ENCODE results near the gene COTL1. TPM values are rescaled to one million over a fixed set of nuclear protein-coding genes. Genes with fewer than 3 reads are reported as not detected.
A peak's percentile ranks its signal among the peaks of the same experiment; 100 is the strongest.
"Not testable (repeated sequence)": the region's sequence is repeated elsewhere in the genome, so short reads cannot be mapped to it uniquely, and the experiment has no call there.

The COTL1 gene
- polyA plus RNA-seq, 1 donor: 60.8 TPM

- H3K4me3 ChIP-seq (ENCODE audit: low read length): no peak overlapping the region
- H3K4me1 ChIP-seq (ENCODE audit: control insufficient read depth, insufficient read depth, low read length): no peaks in the 10 kb centered on the region
- WGBS (ENCODE audit: insufficient coverage, low lambda C conversion rate): no CpG with 5 or more reads among the region's 11 CpGs
- H3K36me3 ChIP-seq (ENCODE audit: control insufficient read depth, insufficient read depth, low read length): no peaks in the 10 kb centered on the region
- no peaks in the 10 kb centered on the region for H3K27me3 ChIP-seq (ENCODE audit: control insufficient read depth, insufficient read depth, low read length)
- no peak for DNase-seq
- peak overlapping the region; percentile 71 for H3K27ac ChIP-seq (ENCODE audit: low read length)
- no peaks in the 10 kb centered on the region for H3K9me3 ChIP-seq (ENCODE audit: control insufficient read depth, low read depth, low read length)
These were observed 84.9 kb downstream of the COTL1 start for GRCh38 chr16:84532855-84533486.

DNA sequence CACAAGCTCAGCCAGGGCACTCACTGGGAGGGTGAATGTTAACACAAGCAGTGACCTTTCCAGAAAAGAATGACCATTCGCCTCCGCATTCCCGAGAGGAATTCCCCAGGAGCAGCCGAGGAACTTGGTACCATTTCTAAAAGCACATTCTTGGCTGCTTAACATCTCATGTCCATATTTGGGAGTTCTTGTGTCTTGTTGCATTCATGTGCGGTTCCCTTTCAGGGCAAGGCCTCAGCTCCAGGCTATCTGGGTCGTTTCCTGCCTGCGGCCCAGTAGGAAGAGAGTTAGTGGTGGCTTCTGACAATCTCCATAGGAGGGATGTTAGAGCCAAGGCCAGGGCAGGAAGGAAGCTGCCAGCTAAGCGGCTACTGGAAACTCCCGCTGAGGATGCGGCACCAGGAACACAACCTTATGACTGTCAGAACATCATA, 85.6 kb downstream of the COTL1 start:
- Histone ChIP-seq H3K4me3 (ENCODE audit: low read length) (no peak overlapping the region), H3K36me3 (ENCODE audit: control insufficient read depth, insufficient read depth, low read length) (no peaks in the 10 kb centered on the region), H3K9me3 (ENCODE audit: control insufficient read depth, low read depth, low read length) (no peaks in the 10 kb centered on the region), H3K27me3 (ENCODE audit: control insufficient read depth, insufficient read depth, low read length) (no peaks in the 10 kb centered on the region), H3K27ac (ENCODE audit: low read length) (peak overlapping the region; percentile 71), H3K4me1 (ENCODE audit: control insufficient read depth, insufficient read depth, low read length) (no peaks in the 10 kb centered on the region)
- DNase-seq: peak; percentile 33 to 56
- WGBS (ENCODE audit: insufficient coverage, low lambda C conversion rate): no CpG with 5 or more reads among the region's 10 CpGs

GRCh38 chr16:84531671-84532111, 86.2 kb downstream of the COTL1 start:
- no peak for DNase-seq
- Histone ChIP-seq H3K4me1 (ENCODE audit: control insufficient read depth, insufficient read depth, low read length) (no peaks in the 10 kb centered on the region), H3K4me3 (ENCODE audit: low read length) (no peak overlapping the region), H3K27ac (ENCODE audit: low read length) (peak overlapping the region; percentile 71), H3K36me3 (ENCODE audit: control insufficient read depth, insufficient read depth, low read length) (no peaks in the 10 kb centered on the region), H3K27me3 (ENCODE audit: control insufficient read depth, insufficient read depth, low read length) (no peaks in the 10 kb centered on the region), H3K9me3 (ENCODE audit: control insufficient read depth, low read depth, low read length) (no peaks in the 10 kb centered on the region)
- WGBS (ENCODE audit: insufficient coverage, low lambda C conversion rate): 74% methylated on average over 3 of the region's 9 CpGs

GRCh38 chr16:84530590-84530989, 87.3 kb downstream of the COTL1 start:
- no peaks in the 10 kb centered on the region for H3K4me1 ChIP-seq (ENCODE audit: control insufficient read depth, insufficient read depth, low read length)
- no peaks in the 10 kb centered on the region for H3K27me3 ChIP-seq (ENCODE audit: control insufficient read depth, insufficient read depth, low read length)
- no peak overlapping the region for H3K27ac ChIP-seq (ENCODE audit: low read length)
- no CpG with 5 or more reads among the region's 5 CpGs for WGBS (ENCODE audit: insufficient coverage, low lambda C conversion rate)
- no peak overlapping the region for H3K4me3 ChIP-seq (ENCODE audit: low read length)
- no peaks in the 10 kb centered on the region for H3K9me3 ChIP-seq (ENCODE audit: control insufficient read depth, low read depth, low read length)
- H3K36me3 ChIP-seq (ENCODE audit: control insufficient read depth, insufficient read depth, low read length): no peaks in the 10 kb centered on the region
- no peak for DNase-seq

GRCh38 chr16:84529607-84530006, 88.3 kb downstream of the COTL1 start:
- Histone ChIP-seq H3K27ac (ENCODE audit: low read length) (no peak overlapping the region), H3K27me3 (ENCODE audit: control insufficient read depth, insufficient read depth, low read length) (no peaks in the 10 kb centered on the region), H3K36me3 (ENCODE audit: control insufficient read depth, insufficient read depth, low read length) (no peaks in the 10 kb centered on the region), H3K9me3 (ENCODE audit: control insufficient read depth, low read depth, low read length) (no peaks in the 10 kb centered on the region), H3K4me3 (ENCODE audit: low read length) (no peak overlapping the region), H3K4me1 (ENCODE audit: control insufficient read depth, insufficient read depth, low read length) (no peaks in the 10 kb centered on the region)
- no peak for DNase-seq
- no CpG with 5 or more reads among the region's 3 CpGs for WGBS (ENCODE audit: insufficient coverage, low lambda C conversion rate)

DNA sequence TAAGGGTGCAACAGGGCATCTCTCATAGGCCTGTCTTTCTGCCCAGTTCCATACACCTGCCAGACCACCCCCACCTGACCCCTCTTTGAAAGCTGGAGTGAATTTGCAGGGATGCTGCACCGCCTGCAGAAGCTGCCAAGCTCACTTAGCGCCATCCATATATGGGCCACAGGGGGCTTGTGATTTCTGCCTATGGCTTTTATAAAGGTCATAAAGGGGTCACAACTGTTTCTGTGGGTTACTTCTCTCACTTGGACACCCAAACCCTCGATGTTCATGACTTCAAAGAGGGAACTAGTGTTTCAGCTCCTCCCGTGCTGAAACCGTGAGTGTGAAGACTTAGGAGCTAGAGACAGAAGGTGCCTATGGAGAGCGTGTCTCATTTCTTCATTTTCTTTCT, 89.6 kb downstream of the COTL1 start:
- Histone ChIP-seq H3K4me1 (ENCODE audit: control insufficient read depth, insufficient read depth, low read length) (no peaks in the 10 kb centered on the region), H3K27me3 (ENCODE audit: control insufficient read depth, insufficient read depth, low read length) (no peaks in the 10 kb centered on the region), H3K27ac (ENCODE audit: low read length) (no peak overlapping the region), H3K36me3 (ENCODE audit: control insufficient read depth, insufficient read depth, low read length) (no peaks in the 10 kb centered on the region), H3K4me3 (ENCODE audit: low read length) (no peak overlapping the region), H3K9me3 (ENCODE audit: control insufficient read depth, low read depth, low read length) (no peaks in the 10 kb centered on the region)
- 86% methylated on average over 3 of the region's 6 CpGs for WGBS (ENCODE audit: insufficient coverage, low lambda C conversion rate)
- DNase-seq: no peak

DNA sequence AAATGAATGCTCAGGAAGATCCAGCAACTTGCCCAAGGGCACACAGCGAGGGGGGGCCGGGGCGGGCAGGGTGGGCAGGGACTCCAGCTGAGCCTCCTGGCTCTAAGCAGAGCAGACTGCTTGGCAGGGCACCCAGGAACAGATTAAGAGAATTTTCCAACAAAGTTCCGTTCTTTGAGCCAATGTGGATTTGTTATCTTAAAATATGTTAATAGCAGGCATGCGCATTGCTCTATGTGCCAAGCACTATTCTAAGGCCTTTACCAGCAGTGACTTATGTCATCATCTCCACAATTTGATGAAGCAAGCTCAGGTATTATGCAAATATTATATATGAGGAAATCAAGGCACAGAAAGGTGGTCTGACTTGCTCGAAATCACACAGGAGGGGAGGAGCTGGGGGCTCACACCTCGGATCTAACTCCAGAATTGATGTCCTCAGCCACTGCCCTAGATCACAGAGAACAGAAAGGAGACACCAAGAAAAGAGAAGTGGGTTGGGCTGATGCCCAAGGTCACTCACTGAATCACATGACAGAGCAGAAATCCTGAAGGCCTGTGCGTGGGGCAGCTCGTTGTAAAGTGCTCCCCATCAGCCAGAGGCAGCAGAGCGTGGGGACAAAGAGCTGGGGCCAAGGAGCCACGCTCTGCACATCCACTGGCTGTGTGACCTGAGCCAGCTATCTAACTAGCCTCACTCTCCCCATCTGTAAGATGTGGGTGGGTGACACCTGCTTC, 90.2 kb downstream of the COTL1 start:
- no peak overlapping the region for H3K27ac ChIP-seq (ENCODE audit: low read length)
- DNase-seq: no peak
- no peak overlapping the region for H3K4me3 ChIP-seq (ENCODE audit: low read length)
- H3K4me1 ChIP-seq (ENCODE audit: control insufficient read depth, insufficient read depth, low read length): no peaks in the 10 kb centered on the region
- no CpG with 5 or more reads among the region's 11 CpGs for WGBS (ENCODE audit: insufficient coverage, low lambda C conversion rate)
- no peaks in the 10 kb centered on the region for H3K36me3 ChIP-seq (ENCODE audit: control insufficient read depth, insufficient read depth, low read length)
- H3K27me3 ChIP-seq (ENCODE audit: control insufficient read depth, insufficient read depth, low read length): no peaks in the 10 kb centered on the region
- H3K9me3 ChIP-seq (ENCODE audit: control insufficient read depth, low read depth, low read length): peaks cover 3% of the 10 kb centered on the region

DNA sequence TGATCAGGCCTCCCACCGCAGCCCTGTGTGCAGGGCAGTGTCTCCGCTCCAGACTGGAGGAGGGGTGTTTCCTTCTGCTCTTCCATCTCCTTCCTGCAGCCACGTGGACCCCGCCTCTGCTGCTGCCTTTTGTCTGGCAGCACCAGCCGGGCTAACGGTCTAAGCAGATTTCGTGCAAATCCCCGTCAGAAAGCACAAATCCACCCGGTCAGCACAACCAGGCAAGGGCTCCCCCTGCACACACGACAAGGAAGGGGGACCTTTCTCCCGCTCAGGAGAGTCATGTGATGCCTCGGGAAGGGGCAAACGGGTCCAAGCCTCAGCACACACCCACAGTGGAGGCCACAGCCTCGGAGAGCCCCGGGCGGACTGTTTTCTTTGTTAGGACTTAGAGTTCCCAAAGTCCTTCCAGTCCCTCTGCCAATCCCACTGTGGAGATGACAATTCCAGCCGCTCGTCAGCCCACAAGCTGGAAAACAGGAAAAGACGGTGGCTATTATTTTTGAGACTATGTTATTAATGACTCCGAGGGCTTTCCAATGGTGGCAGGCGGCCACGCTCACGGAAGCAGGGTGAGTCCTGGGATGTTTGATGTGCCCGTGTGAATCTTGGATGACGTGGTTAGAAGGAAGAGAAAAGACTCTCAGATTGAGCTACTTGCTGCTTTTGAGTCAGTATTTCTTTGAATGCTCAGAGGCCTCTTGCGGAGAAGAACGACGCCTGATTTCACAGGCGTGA, 90.9 kb downstream of the COTL1 start:
- Histone ChIP-seq H3K4me3 (ENCODE audit: low read length) (no peak overlapping the region), H3K27me3 (ENCODE audit: control insufficient read depth, insufficient read depth, low read length) (no peaks in the 10 kb centered on the region), H3K9me3 (ENCODE audit: control insufficient read depth, low read depth, low read length) (peaks cover 3% of the 10 kb centered on the region), H3K36me3 (ENCODE audit: control insufficient read depth, insufficient read depth, low read length) (no peaks in the 10 kb centered on the region), H3K27ac (ENCODE audit: low read length) (no peak overlapping the region), H3K4me1 (ENCODE audit: control insufficient read depth, insufficient read depth, low read length) (no peaks in the 10 kb centered on the region)
- no CpG with 5 or more reads among the region's 29 CpGs for WGBS (ENCODE audit: insufficient coverage, low lambda C conversion rate)
- DNase-seq: no peak

DNA sequence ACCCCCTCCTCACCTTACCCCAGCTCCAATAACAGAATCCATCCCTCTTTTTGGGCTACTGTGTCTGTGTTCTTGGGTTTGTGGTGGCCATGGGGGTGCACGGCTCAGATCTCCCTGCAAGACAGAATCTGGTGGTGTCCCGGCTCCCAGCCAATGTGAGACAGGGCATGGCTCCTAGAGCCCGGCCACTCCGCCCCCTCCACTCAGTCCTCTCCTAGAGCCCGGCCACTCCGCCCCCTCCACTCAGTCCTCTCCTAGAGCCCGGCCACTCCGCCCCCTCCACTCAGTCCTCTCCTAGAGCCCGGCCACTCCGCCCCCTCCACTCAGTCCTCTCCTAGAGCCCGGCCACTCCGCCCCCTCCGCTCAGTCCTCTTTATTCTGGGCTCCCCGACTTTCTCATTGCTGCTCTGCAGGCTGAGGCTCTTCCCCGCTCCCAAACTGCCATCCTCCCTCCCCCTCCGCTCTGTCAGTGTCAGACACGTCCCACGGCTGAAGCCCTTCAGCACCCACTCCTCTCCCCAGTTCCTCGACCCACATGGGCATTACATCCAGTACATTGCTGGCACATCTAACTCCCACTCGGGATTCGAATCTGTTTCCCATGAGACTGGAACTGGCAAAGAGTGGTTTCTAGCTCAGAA, 92.8 kb downstream of the COTL1 start:
- DNase-seq; H3K4me1 ChIP-seq (ENCODE audit: control insufficient read depth, insufficient read depth, low read length); H3K36me3 ChIP-seq (ENCODE audit: control insufficient read depth, insufficient read depth, low read length); H3K9me3 ChIP-seq (ENCODE audit: control insufficient read depth, low read depth, low read length); H3K27me3 ChIP-seq (ENCODE audit: control insufficient read depth, insufficient read depth, low read length); H3K27ac ChIP-seq (ENCODE audit: low read length); H3K4me3 ChIP-seq (ENCODE audit: low read length): not testable (repeated sequence)
- WGBS (ENCODE audit: insufficient coverage, low lambda C conversion rate): 80% methylated on average over 1 of the region's 21 CpGs

- Histone ChIP-seq H3K27ac (ENCODE audit: low read length) (no peak overlapping the region), H3K36me3 (ENCODE audit: control insufficient read depth, insufficient read depth, low read length) (no peaks in the 10 kb centered on the region), H3K4me3 (ENCODE audit: low read length) (no peak overlapping the region), H3K9me3 (ENCODE audit: control insufficient read depth, low read depth, low read length) (peaks cover 3% of the 10 kb centered on the region), H3K4me1 (ENCODE audit: control insufficient read depth, insufficient read depth, low read length) (no peaks in the 10 kb centered on the region), H3K27me3 (ENCODE audit: control insufficient read depth, insufficient read depth, low read length) (no peaks in the 10 kb centered on the region)
- no peak for DNase-seq
- no CpG with 5 or more reads among the region's 14 CpGs for WGBS (ENCODE audit: insufficient coverage, low lambda C conversion rate)
These were observed 93.4 kb downstream of the COTL1 start for GRCh38 chr16:84524346-84524920.

All from large intestine (tissue), 3 donors.